Measurements from ENCODE around the gene NPM1. TPM values are rescaled to one million over a fixed set of nuclear protein-coding genes. Genes with fewer than 3 reads are reported as not detected.

Gene NPM1
- total and polyA plus RNA-seq, 2 donors from 2014 or later: 611 to 612 TPM

DNA sequence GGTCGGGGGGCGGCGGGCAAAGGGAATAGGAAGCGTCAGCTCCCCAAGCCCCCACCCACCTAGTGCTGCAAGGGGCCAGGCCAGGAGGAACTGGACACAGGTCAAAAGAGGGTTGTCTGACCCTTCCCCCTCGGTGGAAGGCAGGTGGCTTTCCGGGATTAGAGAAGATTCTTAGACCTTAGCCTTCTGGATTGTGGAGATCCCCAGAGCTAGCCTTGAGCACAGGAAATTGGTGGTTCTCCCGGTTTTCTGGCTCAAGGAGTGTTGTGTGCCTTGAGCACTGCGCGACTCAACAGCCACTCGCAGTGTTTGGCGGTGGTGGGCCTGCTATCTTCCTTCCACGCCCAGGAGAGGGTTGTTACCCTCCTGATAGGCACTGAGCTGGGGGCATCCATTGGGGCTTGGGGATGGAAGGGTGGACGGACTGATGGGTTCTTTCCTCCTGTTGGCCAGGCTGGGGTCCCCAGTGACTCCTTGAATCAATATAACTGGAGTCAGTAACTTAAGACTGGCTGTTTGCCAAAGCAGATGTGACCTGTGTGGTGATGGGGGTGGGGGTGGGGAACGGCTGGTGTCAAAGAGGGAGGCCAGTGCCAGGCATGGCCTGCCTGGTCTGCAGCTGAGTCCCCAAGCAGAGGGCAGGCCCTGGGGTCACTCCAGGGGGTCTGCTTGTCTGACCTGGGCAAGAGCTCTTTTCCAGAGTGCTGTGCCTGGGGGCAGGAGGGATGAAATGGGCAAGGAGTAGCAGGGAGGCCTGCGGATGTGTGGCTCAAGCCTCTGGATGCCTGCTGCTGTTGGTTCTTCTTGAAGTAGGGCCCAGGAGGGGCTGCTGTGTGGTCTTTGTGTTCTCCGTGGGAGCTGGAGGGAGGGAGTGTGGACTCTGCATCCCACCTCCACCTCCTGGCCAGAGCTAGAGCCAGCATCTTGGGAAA, 33.9 kb downstream of the NPM1 start:
- no peak overlapping the region for H3K27ac ChIP-seq (ENCODE audit: low read depth in 2 of 2, low read length in 2 of 2)
- TF ChIP-seq, protein P1, sequence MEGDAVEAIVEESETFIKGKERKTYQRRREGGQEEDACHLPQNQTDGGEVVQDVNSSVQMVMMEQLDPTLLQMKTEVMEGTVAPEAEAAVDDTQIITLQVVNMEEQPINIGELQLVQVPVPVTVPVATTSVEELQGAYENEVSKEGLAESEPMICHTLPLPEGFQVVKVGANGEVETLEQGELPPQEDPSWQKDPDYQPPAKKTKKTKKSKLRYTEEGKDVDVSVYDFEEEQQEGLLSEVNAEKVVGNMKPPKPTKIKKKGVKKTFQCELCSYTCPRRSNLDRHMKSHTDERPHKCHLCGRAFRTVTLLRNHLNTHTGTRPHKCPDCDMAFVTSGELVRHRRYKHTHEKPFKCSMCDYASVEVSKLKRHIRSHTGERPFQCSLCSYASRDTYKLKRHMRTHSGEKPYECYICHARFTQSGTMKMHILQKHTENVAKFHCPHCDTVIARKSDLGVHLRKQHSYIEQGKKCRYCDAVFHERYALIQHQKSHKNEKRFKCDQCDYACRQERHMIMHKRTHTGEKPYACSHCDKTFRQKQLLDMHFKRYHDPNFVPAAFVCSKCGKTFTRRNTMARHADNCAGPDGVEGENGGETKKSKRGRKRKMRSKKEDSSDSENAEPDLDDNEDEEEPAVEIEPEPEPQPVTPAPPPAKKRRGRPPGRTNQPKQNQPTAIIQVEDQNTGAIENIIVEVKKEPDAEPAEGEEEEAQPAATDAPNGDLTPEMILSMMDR (IDR thresholded peaks at IDR 0.05; ENCODE audit: borderline replicate concordance, extremely low read depth, insufficient read depth): no peak
- H3K9ac ChIP-seq (ENCODE audit: low read length in 3 of 3): no peak overlapping the region
- H3K4me1 ChIP-seq (ENCODE audit: control insufficient read depth in 2 of 3, insufficient read depth in 2 of 3, low read depth in 1 of 3, low read length in 3 of 3): peaks cover 0 to 17% (median 0%) of the 10 kb centered on the region in 3 donors
- no peaks in the 10 kb centered on the region for H3K9me3 ChIP-seq (ENCODE audit: control insufficient read depth in 2 of 3, insufficient read depth in 1 of 3, low read length in 3 of 3)
- no peak for FAIRE-seq
- H3K27me3 ChIP-seq (ENCODE audit: control insufficient read depth, insufficient read depth, low read length): peaks cover 2% of the 10 kb centered on the region
- intact Hi-C loops (cut with DNase I): loop anchor here (10.0 kb wide), 1 partner anchor 473 kb away; no protein-coding TSS in a partner anchor
- no peaks in the 10 kb centered on the region for H3K36me3 ChIP-seq (ENCODE audit: control insufficient read depth in 2 of 3, insufficient read depth in 3 of 3, low read length in 3 of 3)
- peak in 2 of 5 donors; percentile 48 to 59 for DNase-seq
- no peak overlapping the region for H3K4me3 ChIP-seq (ENCODE audit: low read length in 3 of 3)

DNA sequence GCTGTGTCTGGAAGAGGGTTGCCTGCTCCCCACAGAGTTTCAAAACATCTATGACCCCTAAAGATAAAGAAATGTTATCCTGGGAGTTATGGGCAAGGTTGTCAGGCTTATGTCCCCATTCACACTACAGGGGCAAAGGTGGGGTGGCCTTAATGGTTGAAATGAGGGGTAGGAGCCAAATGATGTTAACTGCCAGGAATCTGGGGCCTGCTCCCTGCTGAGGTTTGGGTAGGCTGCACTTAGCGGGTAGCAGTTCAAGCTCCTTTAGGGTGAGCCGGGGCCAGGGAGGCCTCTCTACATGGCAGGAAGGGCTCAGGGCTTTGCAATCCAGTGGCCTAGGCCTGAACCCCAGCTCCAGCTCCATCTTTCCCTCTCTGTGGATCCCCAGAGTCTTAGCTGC, 34.8 kb downstream of the NPM1 start:
- H3K4me3 ChIP-seq (ENCODE audit: low read length in 3 of 3): no peak overlapping the region
- DNase-seq: no peak
- H3K9ac ChIP-seq (ENCODE audit: low read length in 3 of 3): no peak overlapping the region
- TF ChIP-seq, protein P1 (IDR thresholded peaks at IDR 0.05; ENCODE audit: borderline replicate concordance, extremely low read depth, insufficient read depth): no peak
- intact Hi-C loops (cut with DNase I): loop anchor here (10.0 kb wide), 1 partner anchor 472 kb away; no protein-coding TSS in a partner anchor
- no peaks in the 10 kb centered on the region for H3K9me3 ChIP-seq (ENCODE audit: control insufficient read depth in 2 of 3, insufficient read depth in 1 of 3, low read length in 3 of 3)
- H3K27ac ChIP-seq (ENCODE audit: low read depth in 2 of 2, low read length in 2 of 2): no peak overlapping the region
- no peak for FAIRE-seq
- H3K27me3 ChIP-seq (ENCODE audit: control insufficient read depth, insufficient read depth, low read length): peaks cover 2% of the 10 kb centered on the region
- no peaks in the 10 kb centered on the region for H3K36me3 ChIP-seq (ENCODE audit: control insufficient read depth in 2 of 3, insufficient read depth in 3 of 3, low read length in 3 of 3)
- peaks cover 0 to 17% (median 0%) of the 10 kb centered on the region in 3 donors for H3K4me1 ChIP-seq (ENCODE audit: control insufficient read depth in 2 of 3, insufficient read depth in 2 of 3, low read depth in 1 of 3, low read length in 3 of 3)

DNA sequence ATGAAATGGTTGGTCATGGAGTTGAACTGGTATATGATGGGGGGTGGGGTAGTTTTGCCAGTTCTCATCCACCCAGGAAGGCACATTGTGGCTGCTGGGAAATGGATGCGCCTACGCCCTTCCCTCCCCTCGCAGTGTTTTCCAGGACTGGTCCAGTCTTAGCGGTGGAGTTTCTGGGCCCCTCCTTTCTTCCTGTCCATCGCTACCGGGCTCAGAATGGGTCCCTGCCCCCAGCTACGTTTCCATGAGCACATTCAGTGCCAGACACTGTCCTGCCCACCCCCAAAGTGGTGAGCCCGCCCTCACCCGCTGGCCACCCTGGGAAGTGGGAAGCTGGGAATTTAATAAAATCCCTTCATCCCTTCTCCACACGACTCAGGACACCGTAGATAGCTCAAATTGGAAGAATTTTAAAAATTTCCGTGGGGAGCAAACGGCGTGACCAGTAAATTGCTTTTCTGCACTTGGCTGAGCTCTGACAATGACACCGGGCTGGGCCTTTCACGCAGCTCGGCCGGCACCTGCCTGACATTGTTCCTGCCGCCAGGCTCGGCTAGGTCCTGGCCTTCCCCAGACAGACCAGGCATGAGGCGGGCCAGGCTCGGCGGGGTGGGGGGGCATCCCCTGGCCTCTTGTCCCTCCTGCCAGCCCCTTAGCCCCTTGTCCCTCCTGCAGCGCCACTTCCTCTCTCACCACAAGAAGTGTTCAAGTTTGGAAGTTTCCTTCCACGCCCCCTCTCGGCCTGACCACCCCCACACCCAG, 35.4 kb downstream of the NPM1 start:
- peaks cover 0 to 17% (median 0%) of the 10 kb centered on the region in 3 donors for H3K4me1 ChIP-seq (ENCODE audit: control insufficient read depth in 2 of 3, insufficient read depth in 2 of 3, low read depth in 1 of 3, low read length in 3 of 3)
- DNase-seq: peak; percentile 76 to 82 (median 79)
- H3K9me3 ChIP-seq (ENCODE audit: control insufficient read depth in 2 of 3, insufficient read depth in 1 of 3, low read length in 3 of 3): no peaks in the 10 kb centered on the region
- TF ChIP-seq, protein P1 (IDR thresholded peaks at IDR 0.05; ENCODE audit: borderline replicate concordance, extremely low read depth, insufficient read depth): no peak
- H3K4me3 ChIP-seq (ENCODE audit: low read length in 3 of 3): no peak overlapping the region
- H3K27me3 ChIP-seq (ENCODE audit: control insufficient read depth, insufficient read depth, low read length): peaks cover 2% of the 10 kb centered on the region
- no peaks in the 10 kb centered on the region for H3K36me3 ChIP-seq (ENCODE audit: control insufficient read depth in 2 of 3, insufficient read depth in 3 of 3, low read length in 3 of 3)
- intact Hi-C loops (cut with DNase I): loop anchor here (10.0 kb wide), 1 partner anchor 472 kb away; no protein-coding TSS in a partner anchor
- no peak for FAIRE-seq
- H3K9ac ChIP-seq (ENCODE audit: low read length in 3 of 3): no peak overlapping the region
- no peak overlapping the region for H3K27ac ChIP-seq (ENCODE audit: low read depth in 2 of 2, low read length in 2 of 2)

All from kidney (tissue), 14 donors.